ENCODE measurements around the gene MCOLN1. TPM values are rescaled to one million over a fixed set of nuclear protein-coding genes. Genes with fewer than 3 reads are reported as not detected.

Gene MCOLN1
- total and polyA plus RNA-seq, 2 donors (not counting 3 experiments of a cell fraction or from before 2014, with no cell fraction given), result 23.0 to 60.9 TPM

- no peak for FAIRE-seq
- dilution Hi-C loops (cut with MboI; ENCODE audit: extremely low pct_ligation_motif_present, low sequenced_read_pairs), result no loop called here
- no peaks in the 10 kb centered on the region for H3K27me3 ChIP-seq (ENCODE audit: control insufficient read depth in 2 of 2, insufficient read depth in 2 of 2, low read length in 2 of 2)
These were observed 19.0 kb downstream of the MCOLN1 start for GRCh38 chr19:7541475-7541824.

More at GRCh38 chr19:7541475-7541824, 19.0 kb downstream of the MCOLN1 start:
- Histone ChIP-seq H3K4me3 (replicated peaks in 1 of 3; ENCODE audit: insufficient read depth in 1 of 3, low read depth in 1 of 3, low read length in 3 of 3) (no peak overlapping the region), H3K4me1 (ENCODE audit: control insufficient read depth, extremely low read depth, insufficient read depth, low read length) (peaks cover under 1% of the 10 kb centered on the region), H3K79me2 (ENCODE audit: control insufficient read depth, insufficient read depth, low read length) (no peaks in the 10 kb centered on the region), H3K36me3 (ENCODE audit: control insufficient read depth in 2 of 2, extremely low read depth in 1 of 2, insufficient read depth in 2 of 2, low read length in 2 of 2) (peaks cover 9 to 30% of the 10 kb centered on the region in 2 experiments), H3K9ac (replicated peaks; ENCODE audit: extremely low read depth, insufficient read depth, low read length) (no peak overlapping the region), H3K4me2 (ENCODE audit: insufficient read depth, low read length) (no peak overlapping the region), H3K9me3 (replicated peaks; ENCODE audit: control insufficient read depth, insufficient read depth, low read length) (no peaks in the 10 kb centered on the region), H3K27ac (ENCODE audit: insufficient read depth, low read depth, low read length) (no peak overlapping the region), H3K9me1 (replicated peaks; ENCODE audit: control insufficient read depth, extremely low read depth, insufficient read depth, low read length) (no peaks in the 10 kb centered on the region), H4K20me1 (replicated peaks; ENCODE audit: control insufficient read depth, extremely low read depth, insufficient read depth, low read length) (no peaks in the 10 kb centered on the region), H2AFZ (ENCODE audit: low read depth, low read length) (no peak overlapping the region)
- no TSS peak for BruUV-seq (replicated peaks)
- POLR2A ChIA-PET, result no interaction called here
- TF ChIP-seq FOS (IDR thresholded peaks at IDR 0.05; ENCODE audit: borderline replicate concordance, insufficient read depth, low read length) (no peak), MYC (IDR thresholded peaks at IDR 0.05; ENCODE audit: low read depth, low read length) (no peak), POLR2AphosphoS5 (IDR thresholded peaks at IDR 0.05; ENCODE audit: insufficient read depth, low read depth, low read length) (no peak), POLR2A (IDR thresholded peaks at IDR 0.05; ENCODE audit: low read depth, low read length) (no peak), EZH2 (IDR thresholded peaks at IDR 0.05; ENCODE audit: borderline replicate concordance, low read depth, low read length, severe bottlenecking) (no peak), CTCF (IDR thresholded peaks at IDR 0.05; ENCODE audit: extremely low read depth in 1 of 2, insufficient read depth in 1 of 2, low read depth in 1 of 2, low read length in 2 of 2) (no peak), JUN (IDR thresholded peaks at IDR 0.05; ENCODE audit: borderline replicate concordance, insufficient read depth, insufficient read length, low read depth) (no peak), GATA2 (IDR thresholded peaks at IDR 0.05; ENCODE audit: insufficient read depth, insufficient read length, low read depth, low read length) (no peak), MAX (IDR thresholded peaks at IDR 0.05; ENCODE audit: insufficient read depth, insufficient read length) (no peak)
- CTCF ChIA-PET, result interaction anchor here (0.9 kb wide), 1 partner anchor 258 kb away, joined by 3 read pairs; no protein-coding TSS in a partner anchor
- intact Hi-C loops (cut with micrococcal nuclease), result no loop called here
- no peak for DNase-seq (ENCODE audit: low read depth, low spot score)
